HL-60 (cell line): Measurements from ENCODE around the gene PTPRD.

Experiments used
- DNase-seq, 2 experiments: peaks; one replicate each; pipeline ENCODE4 v3.0.0-alpha.2; 2010 to 2020; ENCODE audit warnings: low read depth in 1 of 2, low spot score in 1 of 2
- H3K27ac ChIP-seq: fragments of 250-450 bp; sonication (Bioruptor Pico); replicated peaks from 2 replicates; pipeline ENCODE4 v1.5.1; 2020; ENCODE audit warnings: mild to moderate bottlenecking, moderate library complexity
- H3K27me3 ChIP-seq: fragments of 250-450 bp; sonication (Bioruptor Pico); 2 replicates; pipeline ENCODE4 v1.5.1; 2021; ENCODE audit warnings: mild to moderate bottlenecking, moderate library complexity; ENCODE audit not compliant: insufficient read depth, poor library complexity, severe bottlenecking
- H3K4me3 ChIP-seq: replicated peaks from 2 replicates; pipeline ENCODE4 v1.5.1; 2011; ENCODE audit warnings: mild to moderate bottlenecking, control low read depth, low read length; ENCODE audit not compliant: insufficient read depth
- CTCF ChIP-seq: IDR thresholded peaks from one replicate; pipeline ENCODE4 v1.5.1; 2011; ENCODE audit warnings: low read length, control low read depth, inconsistent platforms; ENCODE audit not compliant: insufficient read depth
- GABPA ChIP-seq: IDR thresholded peaks from 2 replicates; pipeline ENCODE4 v1.6.1; 2012; ENCODE audit warnings: low read depth
- POLR2AphosphoS5 ChIP-seq: IDR thresholded peaks from 2 replicates; pipeline ENCODE4 v1.6.1; 2012; ENCODE audit warnings: low read depth
- REST ChIP-seq: IDR thresholded peaks from 2 replicates; pipeline ENCODE4 v1.6.1; 2012; ENCODE audit warnings: low read depth; ENCODE audit not compliant: insufficient replicate concordance
- SPI1 ChIP-seq: IDR thresholded peaks from 2 replicates; pipeline ENCODE4 v1.6.1; 2012; ENCODE audit warnings: low read depth, mild to moderate bottlenecking, borderline replicate concordance

Gene PTPRD

GRCh38 chr9:9920425-9921060 is 692.3 kb downstream of the PTPRD start:
- Histone ChIP-seq H3K4me3 (no peak overlapping the region), H3K27ac (no peak overlapping the region), H3K27me3 (no peaks in the 10 kb centered on the region)
- no peak for DNase-seq
- TF ChIP-seq REST (no peak), SPI1 (no peak), CTCF (no peak), POLR2AphosphoS5 (no peak), GABPA (no peak)

GRCh38 chr9:9919174-9919775 is 693.5 kb downstream of the PTPRD start:
- Histone ChIP-seq H3K27ac (no peak overlapping the region), H3K27me3 (no peaks in the 10 kb centered on the region), H3K4me3 (no peak overlapping the region)
- DNase-seq = no peak
- TF ChIP-seq GABPA = no peak
- no peak for TF ChIP-seq SPI1
- TF ChIP-seq CTCF = no peak
- no peak for TF ChIP-seq REST
- TF ChIP-seq POLR2AphosphoS5 = no peak

- TF ChIP-seq POLR2AphosphoS5 (no peak), SPI1 (no peak), CTCF (no peak), REST (no peak), GABPA (no peak)
- Histone ChIP-seq H3K4me3 (no peak overlapping the region), H3K27me3 (no peaks in the 10 kb centered on the region), H3K27ac (no peak overlapping the region)
- no peak for DNase-seq
Observed at GRCh38 chr9:9917400-9917799, 695.4 kb downstream of the PTPRD start.
